CD4-positive, alpha-beta T cell treated with Interleukin-15 for 1 hour (primary cell): ENCODE measurements around the gene FAM118A.
"Not testable (repeated sequence)": the region's sequence is repeated elsewhere in the genome, so short reads cannot be mapped to it uniquely, and the experiment has no call there.

Experiments used
- DNase-seq: peaks from one replicate; pipeline ENCODE4 v3.0.0-alpha.2; 2020

Gene FAM118A

DNA sequence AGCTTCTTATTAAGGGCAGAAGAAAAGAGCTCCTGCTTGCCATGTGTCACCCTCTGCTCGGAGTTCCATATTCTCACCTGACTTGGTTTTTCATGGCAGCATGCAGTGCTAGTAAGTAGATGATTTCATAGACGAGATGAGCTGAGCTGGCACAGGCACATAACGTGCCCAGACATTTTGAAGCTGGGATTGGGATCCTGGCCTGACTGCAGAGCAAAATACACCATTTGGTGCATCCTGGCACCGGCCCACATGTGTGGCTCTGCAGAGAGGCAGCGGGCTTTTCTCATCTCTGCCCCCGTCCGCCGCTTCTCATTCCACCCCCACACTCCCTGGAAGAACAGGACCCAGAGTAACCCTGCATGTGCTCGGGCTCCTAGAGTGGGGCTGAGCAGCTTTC lies 24.8 kb downstream of the FAM118A start:
- no peak for DNase-seq

- no peak for DNase-seq
These were observed 25.5 kb downstream of the FAM118A start for GRCh38 chr22:45335021-45335818.

DNA sequence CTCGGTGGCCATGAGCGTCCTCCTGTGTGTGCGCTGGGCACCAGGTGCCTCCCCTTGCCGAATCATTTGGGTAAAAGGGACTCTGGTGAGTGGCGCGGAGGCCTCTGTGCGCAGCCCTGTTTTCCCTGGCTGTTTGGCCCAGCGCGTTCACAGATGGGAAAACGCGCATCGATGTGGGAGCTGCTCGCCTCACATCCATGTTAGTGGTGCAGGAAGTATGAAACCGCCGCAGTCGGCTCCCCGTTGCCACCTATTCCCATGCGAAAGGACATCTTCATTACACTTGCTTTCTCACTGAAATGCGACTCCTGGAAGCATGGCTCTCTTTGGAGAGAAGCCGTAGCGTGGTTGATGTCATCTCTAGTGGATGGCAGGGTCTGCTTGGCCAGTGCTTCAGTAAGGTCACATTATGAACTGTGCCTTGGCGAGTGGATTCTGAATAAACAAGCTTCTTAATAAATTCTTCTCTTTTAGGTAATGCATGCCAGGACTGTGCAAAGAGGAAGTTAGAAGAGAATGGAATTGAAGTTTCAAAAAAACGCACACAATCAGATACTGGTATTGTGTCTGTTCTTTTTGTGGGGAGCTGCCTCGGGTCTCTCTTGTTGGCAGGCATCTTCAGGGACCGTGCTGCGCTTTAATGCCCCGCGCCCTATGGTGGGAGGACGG lies 26.3 kb downstream of the FAM118A start:
- no peak for DNase-seq

GRCh38 chr22:45336971-45337431 lies 27.3 kb downstream of the FAM118A start:
- DNase-seq, result peak; percentile 67

DNA sequence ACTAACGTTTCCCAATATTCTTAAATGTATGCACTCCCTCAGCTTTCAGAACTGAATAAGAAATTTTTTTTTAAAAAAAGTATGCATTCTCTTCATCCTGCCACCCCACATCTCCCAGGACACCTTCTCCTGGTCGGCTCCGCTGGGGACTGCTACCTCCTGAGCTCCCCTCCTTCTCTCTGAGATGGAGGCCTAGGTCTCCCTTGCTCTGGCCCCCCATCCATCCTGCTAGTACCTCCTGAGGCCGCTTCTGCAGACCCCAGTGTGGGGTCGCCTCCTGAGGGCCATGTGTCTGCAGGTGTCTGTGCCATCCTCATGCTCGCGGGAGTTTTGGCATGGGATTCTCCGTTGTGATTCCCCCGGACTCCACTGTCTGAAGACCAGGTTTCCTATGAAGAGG lies 27.8 kb downstream of the FAM118A start:
- DNase-seq, result no peak

GRCh38 chr22:45338795-45339194 lies 29.1 kb downstream of the FAM118A start:
- no peak for DNase-seq

DNA sequence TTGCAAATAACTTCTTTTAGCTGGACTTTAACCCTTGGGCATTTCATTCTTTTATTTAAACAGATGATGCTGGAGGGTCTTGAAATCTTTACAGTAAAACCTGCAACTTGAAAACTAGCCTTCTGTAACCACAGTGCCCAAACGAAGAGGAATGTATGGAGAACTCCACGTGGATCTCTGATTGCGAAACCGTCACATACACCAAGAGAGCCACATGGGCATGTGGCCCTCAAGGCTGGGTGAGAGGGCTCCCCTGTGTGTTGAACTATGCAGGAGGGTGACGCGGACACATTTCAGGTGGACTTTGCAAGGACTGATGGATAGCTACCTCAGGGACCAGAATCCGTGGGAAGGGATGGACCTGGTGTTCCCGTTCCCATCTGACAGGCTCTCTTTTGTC lies 30.6 kb downstream of the FAM118A start:
- DNase-seq, result no peak

DNA sequence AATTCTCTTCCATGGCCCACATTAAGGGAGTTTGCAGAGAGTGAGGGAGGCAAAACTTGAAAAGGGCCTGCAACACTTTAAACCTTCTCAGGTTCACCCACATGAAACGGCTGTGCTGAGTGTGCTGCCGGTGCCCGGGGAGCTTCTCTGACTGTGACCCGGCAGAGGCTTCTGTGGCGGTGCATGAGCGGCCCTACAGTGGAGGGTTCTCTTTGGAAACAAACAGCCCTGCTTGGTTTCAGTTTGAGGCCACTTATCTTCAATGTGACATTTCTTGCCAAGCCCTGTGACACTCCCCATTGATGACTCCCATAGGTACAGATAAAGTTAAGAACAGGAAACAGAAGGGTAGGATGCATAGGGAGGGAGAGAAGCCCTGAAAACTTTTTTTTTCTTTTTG lies 31.8 kb downstream of the FAM118A start:
- peak; percentile 71 for DNase-seq

DNA sequence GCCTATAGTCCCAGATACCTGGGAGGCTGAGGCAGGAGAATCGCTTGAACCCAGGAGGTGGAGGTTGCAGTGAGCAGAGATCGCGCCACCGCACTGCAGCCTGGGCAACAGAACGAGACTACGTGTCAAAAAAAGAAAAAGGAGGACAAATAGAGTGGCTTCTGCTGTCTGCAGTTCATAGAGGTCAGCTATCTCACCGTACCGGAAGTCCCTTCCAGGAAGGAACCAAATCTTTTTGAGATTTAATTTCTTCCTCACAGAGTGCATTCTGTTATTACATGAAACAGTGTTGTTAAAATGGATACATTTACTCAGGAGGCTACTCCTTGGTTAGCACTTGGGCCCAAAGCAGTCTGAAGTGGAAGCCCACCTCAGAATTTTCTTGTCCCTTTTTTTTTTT lies 33.4 kb downstream of the FAM118A start:
- no peak for DNase-seq

GRCh38 chr22:45344334-45344733 lies 34.6 kb downstream of the FAM118A start:
- no peak for DNase-seq

- DNase-seq, result no peak
These were observed 40.2 kb downstream of the FAM118A start for GRCh38 chr22:45349916-45350315.

DNA sequence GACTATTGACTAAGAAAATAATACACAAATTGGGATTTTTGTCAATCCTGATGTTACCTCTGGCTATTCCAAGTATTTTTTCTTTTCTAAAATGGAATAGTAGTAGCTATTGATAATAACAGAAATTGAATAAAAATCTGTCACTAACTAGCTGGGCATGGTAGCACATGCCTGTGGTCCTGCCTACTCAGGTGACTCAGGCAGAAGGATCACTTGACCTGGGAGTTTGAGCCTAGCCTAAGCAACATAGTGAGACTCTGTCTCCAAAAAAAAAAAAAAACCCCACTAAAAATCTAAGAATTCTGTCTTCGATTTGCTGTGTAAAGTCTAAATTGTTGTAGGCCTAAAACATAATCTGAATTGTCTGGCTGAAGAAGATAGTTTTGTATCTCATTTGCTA lies 42.2 kb downstream of the FAM118A start:
- DNase-seq, result no peak

DNA sequence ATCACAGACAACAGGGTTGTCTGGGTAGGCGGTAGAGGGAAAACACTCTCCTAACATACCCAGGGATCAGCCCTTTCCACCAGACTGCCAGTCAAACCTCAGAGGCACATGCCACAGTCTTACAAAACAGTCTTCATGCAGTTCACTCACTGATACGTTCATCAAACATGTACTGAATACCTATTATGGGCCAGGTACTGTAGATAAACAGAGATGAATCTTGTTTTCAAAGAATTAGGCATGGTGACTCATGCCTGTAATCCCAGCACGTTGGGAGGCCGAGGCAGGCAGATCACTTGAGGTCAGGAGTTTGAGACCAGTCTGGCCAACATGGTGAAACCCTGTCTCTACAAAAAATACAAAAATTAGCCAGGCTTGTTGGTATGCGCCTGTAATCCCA lies 43.0 kb downstream of the FAM118A start:
- DNase-seq, result not testable (repeated sequence)

GRCh38 chr22:45353786-45354185 lies 44.1 kb downstream of the FAM118A start:
- no peak for DNase-seq

- DNase-seq, result no peak
These were observed 47.8 kb downstream of the FAM118A start for GRCh38 chr22:45357490-45357889.

DNA sequence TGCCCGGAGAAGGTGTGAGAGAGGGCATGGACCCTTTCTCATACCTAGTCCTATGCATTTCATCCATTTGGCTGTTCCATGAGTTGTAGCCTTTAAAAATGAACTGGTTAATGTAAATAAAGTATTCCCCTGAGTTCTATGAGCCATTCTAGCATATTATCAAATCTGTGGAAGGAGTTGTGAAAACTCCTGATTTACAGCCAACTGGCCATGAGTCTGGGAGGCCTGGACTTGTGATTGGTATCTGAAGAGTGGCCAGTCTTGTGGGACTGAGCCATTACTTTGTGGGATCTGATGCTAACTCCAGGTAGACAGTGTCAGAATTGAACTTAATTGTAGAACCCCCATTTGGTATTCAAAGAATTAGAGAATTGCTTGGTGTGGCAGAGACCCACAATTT lies 48.4 kb downstream of the FAM118A start:
- no peak for DNase-seq

DNA sequence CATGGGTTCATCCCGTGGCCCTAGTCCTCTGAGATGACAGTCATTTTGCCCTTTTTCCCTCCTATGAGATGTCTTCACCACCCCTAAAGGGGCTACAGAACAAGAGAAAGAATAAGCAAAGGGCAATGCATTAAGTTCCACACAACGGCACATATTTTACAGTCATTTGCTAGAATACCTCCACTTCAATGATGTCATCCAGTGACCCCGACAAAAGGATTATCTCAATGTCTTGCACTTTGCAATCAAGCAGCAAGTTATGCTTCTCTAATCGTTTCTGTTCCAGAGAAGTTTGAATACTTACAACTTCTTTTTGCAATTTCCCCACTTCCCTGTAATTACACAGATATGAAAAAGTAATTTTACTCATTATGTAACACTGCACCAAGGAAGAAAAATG lies 49.9 kb downstream of the FAM118A start:
- no peak for DNase-seq

GRCh38 chr22:45366713-45367112 lies 57.0 kb downstream of the FAM118A start:
- no peak for DNase-seq

DNA sequence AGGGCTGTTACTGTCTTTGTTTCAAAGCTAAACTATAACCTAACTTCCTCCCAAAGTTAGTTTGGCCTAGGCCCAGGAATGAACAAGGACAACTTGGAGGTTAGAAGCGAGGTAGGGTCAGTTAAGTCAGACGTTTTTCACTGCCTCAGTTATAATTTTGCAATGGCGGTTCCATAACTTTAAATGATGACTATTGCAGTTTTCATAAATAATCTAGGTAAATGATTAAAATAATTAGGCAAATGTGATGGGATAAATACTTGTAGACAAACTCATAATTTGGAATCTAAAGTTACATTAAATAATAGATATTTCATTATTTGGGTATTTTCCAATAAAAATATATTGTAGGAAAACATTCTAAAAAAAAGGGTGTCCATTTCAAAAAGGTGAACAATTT lies 63.9 kb downstream of the FAM118A start:
- DNase-seq, result not testable (repeated sequence)

- no peak for DNase-seq
These were observed 66.3 kb downstream of the FAM118A start for GRCh38 chr22:45376009-45376408.

GRCh38 chr22:45376703-45377102 lies 67.0 kb downstream of the FAM118A start:
- DNase-seq, result no peak

DNA sequence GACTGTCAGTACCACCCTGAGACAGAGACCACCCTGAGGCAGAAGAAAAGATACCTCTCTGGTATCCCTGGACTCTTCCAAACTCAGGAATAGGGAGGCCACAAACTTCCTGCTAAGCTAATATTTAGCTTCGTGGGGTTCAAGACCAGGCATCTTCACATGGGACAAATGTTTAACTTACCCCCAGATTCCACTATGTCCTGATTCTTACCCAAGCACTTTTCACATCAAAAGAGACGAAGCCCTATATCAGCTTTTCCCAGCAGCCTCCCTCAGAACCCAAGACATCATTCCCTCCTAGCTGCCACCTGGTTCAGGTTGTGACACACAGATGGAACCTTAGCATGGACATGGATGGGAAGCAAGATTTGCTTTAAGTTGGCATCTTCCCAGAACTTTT lies 71.6 kb downstream of the FAM118A start:
- DNase-seq, result no peak

GRCh38 chr22:45389546-45389945 lies 79.8 kb downstream of the FAM118A start:
- DNase-seq, result no peak
